ENCODE data around the gene PXN.

GRCh38 chr12:120238839-120239445, 26.6 kb downstream of the PXN start:
- TF ChIP-seq, protein P1, sequence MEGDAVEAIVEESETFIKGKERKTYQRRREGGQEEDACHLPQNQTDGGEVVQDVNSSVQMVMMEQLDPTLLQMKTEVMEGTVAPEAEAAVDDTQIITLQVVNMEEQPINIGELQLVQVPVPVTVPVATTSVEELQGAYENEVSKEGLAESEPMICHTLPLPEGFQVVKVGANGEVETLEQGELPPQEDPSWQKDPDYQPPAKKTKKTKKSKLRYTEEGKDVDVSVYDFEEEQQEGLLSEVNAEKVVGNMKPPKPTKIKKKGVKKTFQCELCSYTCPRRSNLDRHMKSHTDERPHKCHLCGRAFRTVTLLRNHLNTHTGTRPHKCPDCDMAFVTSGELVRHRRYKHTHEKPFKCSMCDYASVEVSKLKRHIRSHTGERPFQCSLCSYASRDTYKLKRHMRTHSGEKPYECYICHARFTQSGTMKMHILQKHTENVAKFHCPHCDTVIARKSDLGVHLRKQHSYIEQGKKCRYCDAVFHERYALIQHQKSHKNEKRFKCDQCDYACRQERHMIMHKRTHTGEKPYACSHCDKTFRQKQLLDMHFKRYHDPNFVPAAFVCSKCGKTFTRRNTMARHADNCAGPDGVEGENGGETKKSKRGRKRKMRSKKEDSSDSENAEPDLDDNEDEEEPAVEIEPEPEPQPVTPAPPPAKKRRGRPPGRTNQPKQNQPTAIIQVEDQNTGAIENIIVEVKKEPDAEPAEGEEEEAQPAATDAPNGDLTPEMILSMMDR (IDR thresholded peaks at IDR 0.05) = no peak
- TF ChIP-seq EP300 (IDR thresholded peaks at IDR 0.05) (no peak), POLR2A (IDR thresholded peaks at IDR 0.05) (no peak), POLR2AphosphoS5 (IDR thresholded peaks at IDR 0.05) (no peak)

Measured in stomach (tissue), 4 donors.